Activated T-cell treated with anti-CD3 and anti-CD28 coated beads, Interleukin-2, amount 50 U/mL, for 4 hours (primary cell): ENCODE data around the gene GRIK3. TPM values are rescaled to one million over a fixed set of nuclear protein-coding genes. Genes with fewer than 3 reads are reported as not detected.
"Not testable (repeated sequence)": the region's sequence is repeated elsewhere in the genome, so short reads cannot be mapped to it uniquely, and the experiment has no call there.

Experiments
- ATAC-seq, 2 donors: fragments of 200-7000 bp; cut with Tn5 transposase; one replicate each; pipeline ENCODE4 v1.10.0; 2021
- DNase-seq: peaks from one replicate; pipeline ENCODE4 v3.0.0-alpha.2; 2020
- H3K27me3 Mint-ChIP-seq: one replicate; pipeline ENCODE4 v1.8.0; 2021; ENCODE audit warnings: low read depth, mixed read lengths
- H3K36me3 Mint-ChIP-seq: one replicate; pipeline ENCODE4 v1.8.0; 2022; ENCODE audit warnings: mixed read lengths; ENCODE audit not compliant: insufficient read depth
- H3K4me1 Mint-ChIP-seq: one replicate; pipeline ENCODE4 v1.8.0; 2021; ENCODE audit warnings: low read depth, mixed read lengths
- H3K4me3 Mint-ChIP-seq: one replicate; pipeline ENCODE4 v1.8.0; 2021; ENCODE audit warnings: mild to moderate bottlenecking, moderate library complexity, mixed read lengths
- H3K9me3 Mint-ChIP-seq: one replicate; pipeline ENCODE4 v1.8.0; 2021; ENCODE audit warnings: mixed read lengths
- total RNA-seq, 3 donors: library from RNA; stranded (reverse); gene quantifications; one replicate each; pipeline ENCODE4 v1.2.1, GENCODE V29; 2021

Gene GRIK3
- total RNA-seq, 3 donors from 2014 or later = not detected

DNA sequence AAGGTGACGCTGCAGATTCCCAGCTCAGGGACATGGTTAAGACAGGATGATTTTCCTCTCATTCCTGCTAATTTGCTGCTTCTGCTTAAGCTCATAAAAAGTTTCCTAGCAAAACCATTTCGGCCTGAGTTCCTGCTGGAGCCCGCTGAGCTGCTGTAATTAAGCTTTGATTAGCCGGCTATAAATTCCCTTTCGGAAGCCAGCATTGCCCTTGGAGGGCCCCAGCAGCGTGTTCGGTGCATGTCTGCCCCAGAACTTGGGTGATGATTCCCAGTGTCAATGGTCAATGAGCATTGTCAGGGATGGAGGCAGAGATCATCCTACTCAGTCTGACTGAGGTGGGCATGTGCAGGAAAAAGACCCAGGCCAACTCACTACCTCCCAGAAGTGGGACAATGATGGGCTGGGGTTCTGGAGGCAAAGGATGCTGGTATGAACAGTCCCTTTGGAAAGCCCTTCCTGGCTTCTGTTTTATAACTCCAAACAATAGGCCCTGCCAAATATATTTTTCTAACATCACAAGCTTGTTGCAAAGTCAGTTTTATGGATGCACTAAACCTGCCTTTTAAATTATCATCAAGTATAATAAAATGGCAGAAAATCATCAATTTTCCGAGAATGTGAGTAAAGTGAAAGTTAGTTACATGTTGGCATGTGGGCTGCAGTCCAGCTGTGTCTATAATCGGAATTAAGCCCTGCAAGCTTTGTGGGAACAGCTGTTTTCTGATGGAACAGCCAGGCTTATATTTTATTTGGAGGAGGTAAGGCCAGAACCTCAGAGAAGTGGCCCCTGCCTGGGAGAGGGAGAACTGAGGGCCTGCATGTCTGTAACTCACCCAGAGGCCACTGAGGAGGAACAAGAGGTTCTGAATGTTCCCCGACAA is 257.1 kb downstream of the GRIK3 start:
- H3K9me3 Mint-ChIP-seq = no peaks in the 10 kb centered on the region
- peaks cover 13% of the 10 kb centered on the region for H3K27me3 Mint-ChIP-seq
- H3K4me1 Mint-ChIP-seq = no peaks in the 10 kb centered on the region
- DNase-seq (no peak), ATAC-seq (no peak)
- H3K36me3 Mint-ChIP-seq = no peaks in the 10 kb centered on the region
- H3K4me3 Mint-ChIP-seq = no peak overlapping the region

DNA sequence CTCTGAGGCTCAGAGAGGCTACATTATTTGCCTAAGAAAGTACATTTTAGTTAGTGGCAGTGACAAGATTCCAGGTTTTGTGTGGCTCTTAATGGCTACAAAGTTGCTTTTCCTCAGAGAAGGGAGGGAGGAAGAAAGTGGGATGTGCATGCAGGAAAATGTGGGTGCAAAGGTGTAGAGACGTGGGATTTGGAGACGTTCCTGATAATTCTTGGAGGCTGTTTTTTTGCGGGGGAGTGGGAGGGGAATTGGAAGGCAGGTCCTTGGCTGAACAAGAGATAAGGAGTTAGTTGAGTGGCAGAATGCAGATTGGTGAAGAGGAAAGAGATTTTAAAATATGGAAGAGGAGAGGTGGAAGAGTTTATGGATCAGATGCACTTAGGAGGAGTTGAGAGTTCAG is 258.1 kb downstream of the GRIK3 start:
- Mint-ChIP-seq H3K4me3 (no peak overlapping the region), H3K4me1 (no peaks in the 10 kb centered on the region), H3K9me3 (no peaks in the 10 kb centered on the region), H3K36me3 (no peaks in the 10 kb centered on the region), H3K27me3 (peaks cover 21% of the 10 kb centered on the region)
- ATAC-seq = no peak
- DNase-seq = no peak

DNA sequence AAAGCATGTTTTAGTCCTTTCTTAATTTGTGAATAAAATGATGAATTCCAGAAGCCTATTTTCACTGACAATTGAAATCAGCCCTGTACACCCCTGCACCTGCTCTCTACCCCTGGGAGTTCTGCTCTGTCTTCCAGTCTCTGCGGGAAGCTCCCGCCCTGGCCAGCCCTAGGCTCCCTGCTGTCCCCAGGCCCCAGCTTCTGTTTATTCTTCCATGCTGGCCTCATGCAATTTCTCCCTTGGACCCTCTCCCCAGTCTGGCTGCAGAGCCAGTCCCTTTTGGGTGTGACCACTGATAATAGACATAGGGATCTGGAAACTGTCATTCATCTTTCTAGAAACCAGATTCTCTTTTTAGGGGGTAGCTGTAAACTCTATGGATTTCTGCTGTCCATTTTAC is 258.6 kb downstream of the GRIK3 start:
- Mint-ChIP-seq H3K4me1 (no peaks in the 10 kb centered on the region), H3K4me3 (no peak overlapping the region), H3K9me3 (no peaks in the 10 kb centered on the region), H3K27me3 (peaks cover 26% of the 10 kb centered on the region), H3K36me3 (no peaks in the 10 kb centered on the region)
- DNase-seq = no peak
- ATAC-seq = no peak

DNA sequence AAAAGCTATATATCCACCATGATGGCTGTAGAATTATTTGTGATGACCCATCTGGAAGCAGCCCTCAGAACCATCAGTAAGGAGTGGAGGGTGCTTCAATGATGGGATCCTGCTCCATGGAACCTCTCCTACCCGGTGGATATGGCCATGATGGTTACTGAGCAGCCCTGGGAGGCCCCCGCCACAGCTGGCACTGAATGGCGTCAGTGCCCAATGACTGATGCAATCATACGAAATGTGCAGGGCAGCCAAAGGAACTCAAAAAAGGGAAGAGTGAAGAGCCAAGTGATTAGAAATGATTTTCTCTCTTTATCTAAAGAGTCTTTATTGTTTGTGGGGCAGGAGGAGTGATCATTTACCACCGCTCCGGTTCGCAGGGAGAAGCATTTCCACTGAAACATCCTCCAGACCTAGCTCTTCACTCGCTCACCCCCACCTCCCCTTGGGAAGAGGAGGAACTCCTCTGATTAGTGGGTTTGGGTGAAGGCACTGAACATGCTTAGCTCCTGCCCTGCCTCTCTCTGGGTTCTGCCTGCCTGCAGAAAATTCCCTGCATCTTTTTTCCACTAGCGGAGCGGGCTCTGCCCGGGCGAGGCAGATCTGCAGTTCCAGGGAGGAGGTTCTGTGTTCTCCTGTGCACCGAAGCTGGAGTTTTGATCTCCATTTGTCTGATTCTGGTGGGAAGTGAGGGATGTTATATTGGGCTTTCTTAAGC is 260.3 kb downstream of the GRIK3 start:
- ATAC-seq = no peak
- Mint-ChIP-seq H3K36me3 (no peaks in the 10 kb centered on the region), H3K27me3 (peaks cover 35% of the 10 kb centered on the region), H3K4me1 (no peaks in the 10 kb centered on the region), H3K9me3 (no peaks in the 10 kb centered on the region), H3K4me3 (no peak overlapping the region)
- no peak for DNase-seq

DNA sequence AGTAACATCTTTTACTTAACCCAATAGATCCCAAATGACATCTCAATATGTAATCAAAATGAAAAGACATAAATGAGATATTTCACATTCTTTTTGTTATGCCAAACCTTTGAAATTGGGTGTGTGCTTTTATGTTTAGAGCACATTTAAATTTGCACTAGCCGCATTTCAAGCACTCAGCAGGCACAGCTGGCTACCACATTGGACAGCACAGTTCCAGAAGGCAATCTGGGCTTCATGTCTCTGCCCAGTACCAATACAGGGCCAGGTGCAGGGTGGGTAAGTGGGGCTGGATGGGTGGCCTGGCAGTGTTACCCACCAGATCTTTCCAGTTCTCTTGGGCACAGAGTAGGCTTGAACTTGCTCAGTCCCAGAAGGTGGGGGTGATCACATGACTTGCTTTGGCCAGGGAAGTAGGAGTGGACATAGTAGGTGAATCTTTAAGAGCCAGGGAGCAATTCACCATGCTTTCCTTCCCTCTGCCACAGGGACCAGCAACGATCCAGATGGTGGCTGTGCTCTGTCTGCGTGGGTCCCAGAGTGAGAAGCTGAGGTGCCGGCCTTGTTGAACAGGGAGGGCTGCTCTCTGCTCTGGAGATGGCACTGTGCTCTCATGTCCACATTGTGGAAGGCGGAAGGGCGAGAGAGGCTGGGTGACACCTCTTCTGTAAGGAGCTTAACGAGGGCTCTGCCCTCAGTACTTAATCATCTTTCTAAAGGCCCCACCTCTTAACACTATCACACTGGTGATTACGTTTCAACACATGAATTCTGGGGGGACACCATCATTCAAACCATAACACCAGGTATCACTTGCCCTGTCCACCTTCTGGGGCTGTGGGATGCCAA is 261.4 kb downstream of the GRIK3 start:
- DNase-seq (no peak), ATAC-seq (no peak)
- H3K27me3 Mint-ChIP-seq = peaks cover 36% of the 10 kb centered on the region

DNA sequence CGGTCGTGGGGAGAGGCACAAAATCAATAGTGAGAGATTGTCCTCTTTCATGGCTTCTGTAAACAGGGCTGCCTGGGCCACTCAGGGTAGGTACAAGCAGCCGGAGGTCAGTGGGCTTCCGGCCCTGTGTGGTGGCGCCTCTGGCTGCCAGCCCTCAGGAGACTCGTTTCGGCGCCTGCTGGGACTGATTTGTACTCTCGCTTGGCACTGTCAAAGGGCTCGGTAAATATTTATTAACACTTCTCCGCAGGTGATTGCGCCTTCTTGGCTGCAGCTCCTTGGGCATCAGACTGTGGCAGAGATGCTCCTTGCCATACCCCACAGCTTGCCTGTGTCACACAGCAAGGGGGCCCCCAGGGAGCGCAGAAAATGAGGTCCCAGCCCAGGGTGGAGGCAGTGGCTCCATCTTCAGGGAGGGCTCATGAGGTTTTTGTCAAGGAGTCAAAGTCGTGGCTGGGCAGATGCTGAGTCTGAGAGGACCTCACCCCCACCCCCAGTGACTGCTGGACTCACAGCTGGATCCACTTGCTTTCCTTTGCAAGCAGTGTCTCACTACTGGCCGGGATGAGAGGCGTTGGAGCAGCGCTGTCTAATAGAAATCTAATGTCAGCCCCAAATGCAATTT is 262.5 kb downstream of the GRIK3 start:
- Mint-ChIP-seq H3K9me3 (no peaks in the 10 kb centered on the region), H3K36me3 (no peaks in the 10 kb centered on the region), H3K4me1 (no peaks in the 10 kb centered on the region), H3K4me3 (no peak overlapping the region), H3K27me3 (peaks cover 36% of the 10 kb centered on the region)
- ATAC-seq (no peak), DNase-seq (no peak)

More for the DNA sequence above, 261.4 kb downstream of the GRIK3 start:
- H3K4me3 Mint-ChIP-seq = no peak overlapping the region
- no peaks in the 10 kb centered on the region for H3K9me3 Mint-ChIP-seq
- no peaks in the 10 kb centered on the region for H3K36me3 Mint-ChIP-seq
- H3K4me1 Mint-ChIP-seq = no peaks in the 10 kb centered on the region

DNA sequence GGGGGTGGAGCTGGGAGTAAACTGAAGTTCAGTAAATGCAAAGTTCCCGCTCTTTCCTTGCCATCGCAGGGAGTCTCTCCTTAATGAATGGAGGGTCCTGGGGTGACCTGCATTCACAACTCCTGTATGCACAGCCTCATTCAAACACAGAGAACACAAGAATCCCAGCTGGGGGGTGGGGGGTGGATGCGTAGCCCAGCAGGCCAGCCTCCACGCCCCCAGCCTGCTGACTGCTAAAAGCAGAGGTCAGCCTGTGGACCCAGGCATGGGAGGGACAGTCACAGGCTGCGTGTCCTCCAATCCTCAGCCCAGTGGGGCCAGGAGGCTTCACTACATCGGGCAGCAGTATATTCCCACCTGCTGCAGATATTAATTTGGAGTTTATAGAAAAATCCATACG is 263.1 kb downstream of the GRIK3 start:
- H3K27me3 Mint-ChIP-seq = peaks cover 34% of the 10 kb centered on the region
- no peaks in the 10 kb centered on the region for H3K4me1 Mint-ChIP-seq
- no peaks in the 10 kb centered on the region for H3K9me3 Mint-ChIP-seq
- DNase-seq (no peak), ATAC-seq (no peak)
- no peaks in the 10 kb centered on the region for H3K36me3 Mint-ChIP-seq
- no peak overlapping the region for H3K4me3 Mint-ChIP-seq

DNA sequence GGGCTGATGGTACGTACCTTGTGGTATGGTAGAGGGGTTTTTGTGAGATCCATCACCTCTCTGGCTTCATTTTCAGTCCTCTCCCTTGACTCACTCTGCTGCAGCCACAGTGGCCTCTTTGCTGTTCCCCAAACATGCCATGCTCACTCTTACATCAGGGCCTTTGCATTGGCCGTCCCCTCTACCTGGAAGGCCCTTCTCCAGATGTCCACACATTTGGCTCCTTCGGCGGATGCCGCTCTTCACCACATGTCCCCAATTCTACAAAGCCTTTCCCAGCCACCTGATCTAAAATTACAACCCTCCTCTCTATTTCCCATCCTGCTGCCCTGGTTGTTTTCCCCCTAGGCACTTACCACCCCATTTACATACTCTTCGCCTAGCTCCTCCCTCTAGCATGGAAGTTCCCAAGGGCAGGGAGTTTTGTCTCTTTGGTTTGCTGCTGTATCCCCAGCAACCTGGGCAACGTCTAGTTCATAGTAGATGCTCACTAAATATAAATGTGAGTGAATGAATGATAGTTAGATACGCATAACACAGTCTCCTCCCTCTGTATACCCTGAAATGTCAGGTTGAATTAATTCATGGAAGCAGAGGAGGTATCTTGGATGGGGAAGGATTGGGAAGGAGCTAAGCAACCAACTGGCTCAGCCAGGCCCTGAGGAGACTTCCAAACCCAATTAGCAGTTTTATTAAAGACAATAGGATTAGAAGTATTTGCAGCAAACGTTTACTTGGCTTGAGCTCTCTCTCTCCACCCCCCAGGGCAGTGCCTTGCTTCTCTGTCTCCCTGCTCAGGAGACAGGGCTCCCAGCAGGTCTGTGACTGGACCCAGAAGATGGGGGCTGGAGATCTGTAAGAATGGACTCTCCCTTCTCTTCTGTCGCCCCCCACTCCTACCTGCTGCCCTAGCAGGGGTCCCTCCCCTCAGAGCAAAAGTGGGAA is 264.2 kb downstream of the GRIK3 start:
- no peaks in the 10 kb centered on the region for H3K36me3 Mint-ChIP-seq
- no peaks in the 10 kb centered on the region for H3K4me1 Mint-ChIP-seq
- no peaks in the 10 kb centered on the region for H3K9me3 Mint-ChIP-seq
- ATAC-seq (no peak), DNase-seq (no peak)
- H3K4me3 Mint-ChIP-seq = no peak overlapping the region
- H3K27me3 Mint-ChIP-seq = peaks cover 30% of the 10 kb centered on the region

DNA sequence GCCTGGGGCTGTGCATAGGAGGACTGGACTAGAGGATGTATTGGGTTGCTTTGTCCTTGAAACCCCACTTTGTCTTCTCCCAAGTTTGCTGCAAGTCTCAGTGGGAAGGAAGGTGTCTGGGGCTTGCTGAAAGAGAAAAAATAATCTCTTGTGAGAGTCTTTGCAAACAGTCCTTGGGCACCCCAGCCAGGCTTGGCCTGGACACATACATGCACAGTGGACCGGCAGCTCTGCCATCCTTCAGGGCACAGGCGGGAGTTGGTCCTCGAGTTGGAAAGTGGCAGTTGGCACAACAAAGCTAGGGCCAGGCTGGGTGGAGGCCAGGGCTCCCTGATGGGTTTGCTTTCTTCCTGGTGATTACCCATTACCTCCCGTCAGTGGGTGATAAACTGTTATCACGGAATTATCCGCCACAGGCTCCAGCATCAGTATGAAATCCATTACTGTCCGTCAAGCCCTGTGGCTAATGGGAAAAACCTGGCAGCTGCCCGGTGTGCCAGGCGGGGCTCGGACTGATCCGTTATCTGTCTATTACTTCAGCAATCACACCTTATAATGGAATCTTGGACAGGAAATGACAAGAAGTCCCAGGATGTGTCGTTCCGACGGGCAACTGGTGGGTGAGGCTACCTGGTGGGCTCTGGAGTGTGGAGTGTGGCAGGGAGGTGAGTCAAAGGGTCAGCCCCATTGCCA is 265.7 kb downstream of the GRIK3 start:
- Mint-ChIP-seq H3K4me3 (no peak overlapping the region), H3K4me1 (no peaks in the 10 kb centered on the region), H3K27me3 (peaks cover 30% of the 10 kb centered on the region), H3K9me3 (no peaks in the 10 kb centered on the region), H3K36me3 (no peaks in the 10 kb centered on the region)
- no peak for ATAC-seq
- DNase-seq = no peak

DNA sequence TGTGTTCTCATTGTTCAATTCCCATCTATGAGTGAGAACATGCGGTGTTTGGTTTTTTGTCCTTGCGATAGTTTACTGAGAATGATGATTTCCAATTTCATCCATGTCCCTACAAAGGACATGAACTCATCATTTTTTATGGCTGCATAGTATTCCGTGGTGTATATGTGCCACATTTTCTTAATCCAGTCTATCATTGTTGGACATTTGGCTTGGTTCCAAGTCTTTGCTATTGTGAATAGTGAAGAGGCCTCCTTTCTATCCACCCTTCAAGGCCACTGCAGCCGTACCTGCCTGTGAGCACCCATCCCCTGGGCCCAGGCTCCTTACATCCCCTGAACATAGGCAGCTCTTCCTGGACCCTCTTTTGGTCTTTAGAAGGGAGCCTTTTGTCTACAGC is 266.9 kb downstream of the GRIK3 start:
- ATAC-seq, H3K9me3 Mint-ChIP-seq, H3K4me1 Mint-ChIP-seq, H3K36me3 Mint-ChIP-seq, DNase-seq, H3K4me3 Mint-ChIP-seq: not testable (repeated sequence)
- peaks cover 23% of the 10 kb centered on the region for H3K27me3 Mint-ChIP-seq

DNA sequence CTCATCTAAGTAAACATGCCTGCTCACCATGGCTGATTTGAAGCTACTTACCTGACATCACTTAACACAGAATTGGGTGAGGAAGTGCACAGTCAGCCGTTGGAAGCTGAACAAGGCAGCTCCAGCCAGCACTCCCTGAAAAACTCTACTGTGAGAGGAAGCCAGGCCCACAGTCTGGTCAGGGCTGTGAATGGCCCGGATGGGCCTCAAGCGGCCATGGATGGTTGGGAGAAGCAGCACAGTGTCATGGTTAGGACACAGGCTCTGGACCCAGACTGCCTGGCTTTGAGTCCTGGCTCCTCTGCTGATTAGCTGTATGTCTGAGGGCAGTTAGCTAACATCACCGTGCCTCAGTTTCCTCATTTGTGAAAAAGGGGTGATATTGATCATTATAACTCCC is 267.8 kb downstream of the GRIK3 start:
- Mint-ChIP-seq H3K27me3 (peaks cover 17% of the 10 kb centered on the region), H3K36me3 (no peaks in the 10 kb centered on the region), H3K9me3 (no peaks in the 10 kb centered on the region), H3K4me1 (no peaks in the 10 kb centered on the region), H3K4me3 (no peak overlapping the region)
- DNase-seq (no peak), ATAC-seq (no peak)

DNA sequence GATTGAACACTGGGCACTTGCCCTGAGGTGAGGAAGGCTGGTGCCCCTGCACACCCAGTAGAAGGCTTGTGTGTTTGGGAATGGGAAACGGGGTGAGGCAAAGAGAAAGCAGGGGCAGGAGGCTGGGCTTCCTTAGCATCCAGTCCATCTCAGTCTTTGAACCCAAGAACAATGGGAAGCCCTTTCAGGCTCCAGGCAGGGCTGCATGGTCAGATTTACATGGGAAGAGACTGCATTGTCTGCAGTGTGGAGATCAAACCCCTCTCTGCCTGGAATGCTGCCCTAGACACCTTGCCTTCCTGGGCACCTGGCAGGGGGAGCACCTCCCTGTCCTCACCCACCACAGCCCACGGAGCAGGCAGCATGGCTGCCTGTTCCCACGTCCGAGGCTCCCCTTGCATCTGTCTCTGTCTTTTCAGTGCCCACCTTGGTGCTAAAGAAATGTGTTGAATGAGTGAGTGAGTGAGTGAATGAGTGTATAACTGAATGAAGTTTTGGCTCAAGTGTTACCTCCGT is 268.5 kb downstream of the GRIK3 start:
- no peak for DNase-seq
- Mint-ChIP-seq H3K4me1 (no peaks in the 10 kb centered on the region), H3K36me3 (no peaks in the 10 kb centered on the region), H3K9me3 (no peaks in the 10 kb centered on the region), H3K27me3 (peaks cover 12% of the 10 kb centered on the region), H3K4me3 (no peak overlapping the region)
- ATAC-seq = no peak

DNA sequence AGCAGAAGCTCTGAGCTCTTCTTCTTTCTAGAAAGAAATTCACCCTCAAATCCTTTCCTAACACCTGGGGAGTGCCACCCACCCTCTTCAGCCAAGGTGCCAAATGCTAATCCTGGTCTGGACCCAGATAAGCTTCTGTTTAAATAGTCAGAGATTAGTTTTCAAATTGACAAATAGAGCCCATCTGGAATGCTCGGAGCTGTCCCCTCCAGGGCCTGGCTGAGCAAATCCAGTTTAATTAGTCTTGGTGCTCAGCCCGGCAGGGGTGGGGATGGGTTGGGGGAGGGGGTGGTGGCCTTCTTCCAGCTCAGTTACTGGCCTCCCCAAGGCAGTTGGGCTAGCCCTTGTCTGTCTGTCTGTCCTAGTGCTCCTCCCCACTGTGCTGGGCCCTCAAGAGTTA is 269.5 kb downstream of the GRIK3 start:
- H3K36me3 Mint-ChIP-seq = no peaks in the 10 kb centered on the region
- H3K4me1 Mint-ChIP-seq = no peaks in the 10 kb centered on the region
- peaks cover 8% of the 10 kb centered on the region for H3K27me3 Mint-ChIP-seq
- ATAC-seq (no peak), DNase-seq (no peak)
- H3K4me3 Mint-ChIP-seq = no peak overlapping the region
- H3K9me3 Mint-ChIP-seq = no peaks in the 10 kb centered on the region
